H1 (cell line): ENCODE results near the gene SMCHD1. TPM values are rescaled to one million over a fixed set of nuclear protein-coding genes. Genes with fewer than 3 reads are reported as not detected.
"Not testable (repeated sequence)": the region's sequence is repeated elsewhere in the genome, so short reads cannot be mapped to it uniquely, and the experiment has no call there.

Experiments used
- CTCF ChIA-PET: fragments of 300-600 bp; sonication (Branson Sonifier 250); formaldehyde crosslinking; loops from one replicate; lab custom pipeline; 2021; ENCODE audit not compliant: partially characterized antibody; lab: Charles Lee
- POLR2A ChIA-PET: fragments of 300-600 bp; sonication (Branson Sonifier 250); formaldehyde crosslinking; loops from one replicate; lab custom pipeline; 2021; ENCODE audit warnings: inconsistent platforms; ENCODE audit not compliant: partially characterized antibody; lab: Charles Lee
- DNase-seq, 2 experiments: peaks; one replicate each; pipeline versions ENCODE4 v3.0.0 to v3.0.0-alpha.2; 2010 to 2022; ENCODE audit warnings: low spot score in 2 of 2, low read depth in 1 of 2, mixed read lengths in 1 of 2
- FAIRE-seq: peaks from 2 replicates; lab custom pipeline; 2011; peaks lifted over from hg19 to GRCh38; lab: Jason Lieb, UNC
- H2AFZ ChIP-seq: 2 replicates; pipeline ENCODE4 v1.8.1; 2012; ENCODE audit warnings: low read length, inconsistent platforms
- H2AK5ac ChIP-seq: 2 replicates; pipeline ENCODE4 v1.6.1; 2013; ENCODE audit warnings: low read depth, low read length
- H2BK120ac ChIP-seq: replicated peaks from 2 replicates; pipeline ENCODE3; 2013; ENCODE audit warnings: low read depth, low read length, inconsistent platforms
- H2BK12ac ChIP-seq: 2 replicates; pipeline ENCODE4 v1.6.1; 2013; ENCODE audit warnings: low read depth, low read length
- H2BK15ac ChIP-seq: 2 replicates; pipeline ENCODE4 v1.6.1; 2013; ENCODE audit warnings: low read length
- H2BK20ac ChIP-seq: 2 replicates; pipeline ENCODE4 v1.6.1; 2013; ENCODE audit warnings: low read length
- H2BK5ac ChIP-seq: 2 replicates; pipeline ENCODE4 v1.6.1; 2013; ENCODE audit warnings: low read depth, low read length
- H3K14ac ChIP-seq: 2 replicates; pipeline ENCODE4 v1.6.1; 2013; ENCODE audit warnings: inconsistent platforms; ENCODE audit not compliant: insufficient read length
- H3K18ac ChIP-seq: 2 replicates; pipeline ENCODE4 v1.6.1; 2013; ENCODE audit warnings: low read length; ENCODE audit errors: extremely low read depth
- H3K23ac ChIP-seq: 2 replicates; pipeline ENCODE4 v1.6.1; 2013; ENCODE audit warnings: inconsistent platforms; ENCODE audit not compliant: insufficient read length
- H3K23me2 ChIP-seq: 2 replicates; pipeline ENCODE4 v1.6.1; 2013; ENCODE audit warnings: low read depth, low read length
- H3K27ac ChIP-seq: 2 replicates; pipeline ENCODE4 v1.6.1; 2011; ENCODE audit warnings: low read depth, low read length, inconsistent platforms
- H3K27me3 ChIP-seq, 4 experiments: replicated peaks in 1 of 4; 1 replicate in 1 of 4; 2 replicates in 3 of 4; pipeline versions ENCODE4 v1.6.1 to v1.8.1; 2011 to 2013; ENCODE audit warnings: low read length in 3 of 4, mild to moderate bottlenecking in 3 of 4, inconsistent platforms in 2 of 4, mixed read lengths in 2 of 4, moderate library complexity in 1 of 4; ENCODE audit not compliant: control insufficient read depth in 3 of 4, insufficient read depth in 3 of 4; ENCODE audit errors: extremely low read depth in 1 of 4
- H3K36me3 ChIP-seq, 4 experiments: 2 replicates each; pipeline versions ENCODE4 v1.6.1 to v1.8.1; 2011 to 2013; ENCODE audit warnings: mild to moderate bottlenecking in 4 of 4, low read length in 3 of 4, moderate library complexity in 2 of 4, control low read depth in 1 of 4, inconsistent platforms in 1 of 4; ENCODE audit not compliant: insufficient read depth in 4 of 4, control insufficient read depth in 2 of 4
- H3K4ac ChIP-seq: replicated peaks from 2 replicates; pipeline ENCODE3; 2013; ENCODE audit warnings: low read length, low read depth, mixed read lengths, inconsistent platforms; ENCODE audit not compliant: insufficient read length
- H3K4me1 ChIP-seq, 4 experiments: replicated peaks in 1 of 4; 1 replicate in 1 of 4; 2 replicates in 3 of 4; pipeline versions ENCODE4 v1.6.1 to v1.8.1; 2011 to 2013; ENCODE audit warnings: low read length in 3 of 4, inconsistent platforms in 2 of 4, mixed read lengths in 1 of 4; ENCODE audit not compliant: insufficient read depth in 4 of 4, control insufficient read depth in 3 of 4
- H3K4me2 ChIP-seq, 2 experiments: 2 replicates each; pipeline versions ENCODE4 v1.6.1 to v1.8.1; 2011 to 2013; ENCODE audit warnings: low read depth in 2 of 2, low read length in 2 of 2, control low read depth in 1 of 2, inconsistent platforms in 1 of 2, mild to moderate bottlenecking in 1 of 2; ENCODE audit not compliant: insufficient read depth in 1 of 2
- H3K4me3 ChIP-seq, 4 experiments: fragments of 200-600, 300-600 bp in 1 of 4; sonication (generic), shearing (Covaris generic), sonication (Bioruptor Twin) in 1 of 4; 2 replicates each; pipeline versions ENCODE4 v1.5.1 to v1.8.1; 2011 to 2016; ENCODE audit warnings: low read length in 4 of 4, low read depth in 3 of 4, control low read depth in 2 of 4, inconsistent platforms in 2 of 4, mild to moderate bottlenecking in 2 of 4, mixed read lengths in 1 of 4, moderate library complexity in 1 of 4; ENCODE audit not compliant: insufficient read depth in 2 of 4; ENCODE audit errors: extremely low read depth in 1 of 4
- H3K56ac ChIP-seq: replicated peaks from 2 replicates; pipeline ENCODE3; 2013; ENCODE audit warnings: low read depth, mild to moderate bottlenecking, mixed read lengths, low read length, inconsistent platforms; ENCODE audit not compliant: insufficient read length
- H3K79me1 ChIP-seq: 2 replicates; pipeline ENCODE4 v1.6.1; 2013; ENCODE audit warnings: low read depth, low read length, control low read depth
- H3K79me2 ChIP-seq, 2 experiments: 2 replicates each; pipeline versions ENCODE4 v1.6.1 to v1.8.1; 2012 to 2013; ENCODE audit warnings: low read length in 2 of 2, mild to moderate bottlenecking in 2 of 2, inconsistent platforms in 1 of 2; ENCODE audit not compliant: insufficient read depth in 2 of 2, control insufficient read depth in 1 of 2
- H3K9ac ChIP-seq, 4 experiments: replicated peaks in 1 of 4; 1 replicate in 1 of 4; 2 replicates in 3 of 4; pipeline versions ENCODE4 v1.6.1 to v1.8.1; 2011 to 2013; ENCODE audit warnings: low read depth in 3 of 4, low read length in 3 of 4, control low read depth in 2 of 4, mild to moderate bottlenecking in 2 of 4, moderate library complexity in 2 of 4, inconsistent platforms in 1 of 4; ENCODE audit errors: extremely low read depth in 1 of 4
- H3K9me3 ChIP-seq, 2 experiments: 2 replicates each; pipeline versions ENCODE4 v1.6.1 to v1.8.1; 2012 to 2013; ENCODE audit warnings: mild to moderate bottlenecking in 2 of 2, moderate library complexity in 2 of 2, control low read depth in 1 of 2, inconsistent platforms in 1 of 2, low read depth in 1 of 2, low read length in 1 of 2, mixed read lengths in 1 of 2; ENCODE audit not compliant: insufficient read depth in 2 of 2
- H4K20me1 ChIP-seq, 2 experiments: replicated peaks in 1 of 2; 2 replicates each; pipeline versions ENCODE3 to v1.8.1; 2011 to 2013; ENCODE audit warnings: inconsistent platforms in 2 of 2, low read length in 2 of 2, mild to moderate bottlenecking in 1 of 2; ENCODE audit not compliant: insufficient read depth in 2 of 2, control insufficient read depth in 1 of 2
- H4K5ac ChIP-seq: 2 replicates; pipeline ENCODE4 v1.6.1; 2013; ENCODE audit warnings: low read length, low read depth, mixed read lengths, inconsistent platforms; ENCODE audit not compliant: insufficient read length
- H4K8ac ChIP-seq: 2 replicates; pipeline ENCODE4 v1.8.0; 2013; ENCODE audit warnings: mild to moderate bottlenecking, moderate library complexity, low read length, inconsistent platforms; ENCODE audit not compliant: insufficient read depth; ENCODE audit errors: extremely low read depth
- H4K91ac ChIP-seq: replicated peaks from 2 replicates; pipeline ENCODE3; 2013; ENCODE audit warnings: low read length, mixed read lengths, inconsistent platforms; ENCODE audit not compliant: insufficient read length
- EGR1 ChIP-seq: IDR thresholded peaks from 2 replicates; pipeline ENCODE4 v1.6.1; 2011; ENCODE audit warnings: low read depth, low read length, borderline replicate concordance
- KDM1A ChIP-seq: fragments of 200-600, 300-600 bp; sonication (generic); IDR thresholded peaks from 2 replicates; pipeline ENCODE4 v1.7.1; 2016; ENCODE audit warnings: mild to moderate bottlenecking, low read length, borderline replicate concordance
- KDM5A ChIP-seq: fragments of 200-600 bp; IDR thresholded peaks from 2 replicates; pipeline ENCODE4 v1.7.1; 2012; ENCODE audit warnings: mild to moderate bottlenecking, low read length, inconsistent platforms, mixed read lengths
- NANOG ChIP-seq: IDR thresholded peaks from 2 replicates; pipeline ENCODE4 v1.6.1; 2011; ENCODE audit warnings: low read length, low read depth, mild to moderate bottlenecking, inconsistent platforms; ENCODE audit not compliant: insufficient read depth, poor library complexity, severe bottlenecking
- RFX5 ChIP-seq: IDR thresholded peaks from 2 replicates; pipeline ENCODE4 v1.6.1; 2011; ENCODE audit warnings: low read depth, low read length, improper control_type of control experiment, borderline replicate concordance
- TCF12 ChIP-seq: IDR thresholded peaks from 2 replicates; pipeline ENCODE4 v1.6.1; 2011; ENCODE audit warnings: low read depth, mild to moderate bottlenecking, low read length
- WGBS, 2 experiments: shearing (Covaris generic) in 1 of 2; methylation state at CpG; one replicate each; pipeline versions ENCODE4 v1.1.6 to v1.1.7; 2013 to 2015; ENCODE audit warnings: low lambda C conversion rate in 2 of 2, mixed read lengths in 2 of 2, inconsistent platforms in 1 of 2, low coverage in 1 of 2, missing lambda C conversion rate in 1 of 2; ENCODE audit not compliant: insufficient replicate concordance in 2 of 2, insufficient coverage in 1 of 2, insufficient read length in 1 of 2; ENCODE audit errors: extremely low coverage in 1 of 2, missing lambda C conversion rate in 1 of 2; 5-methylcytosine and 5-hydroxymethylcytosine counted together
- polyA plus RNA-seq, 7 experiments: library from polyadenylated mRNA; depleted of rRNA in 3 of 7; stranded (reverse) in 5 of 7; unstranded in 2 of 7; fragments of >200 nt in 5 of 7; fragments of 200-250 nt in 2 of 7; gene quantifications; 1 replicate in 5 of 7; 2 replicates in 1 of 7; 4 replicates in 1 of 7; pipeline versions ENCODE4 v1.2.1 to v1.2.3, GENCODE V29; 2011 to 2013; ENCODE audit warnings: missing spikeins in 2 of 7, mixed read lengths in 2 of 7
- total RNA-seq: library from RNA; stranded (reverse); fragmentation: NEBNext Ultra II Directional; extraction: Animal tissue kit (Norgen Biotek cat#: 25700); gene quantifications from 2 replicates; pipeline ENCODE4 v1.2.1, GENCODE V29; 2021
- TF ChIP-seq, protein P1 (sequence below): IDR thresholded peaks from 2 replicates; pipeline ENCODE4 v1.6.1; 2011; ENCODE audit warnings: low read length, improper control_type of control experiment

SMCHD1 gene
- total and polyA plus RNA-seq, 2 of the 8 experiments (the other 6 are each of a cell fraction or from before 2014, with no cell fraction given), result 9.3 to 32.0 TPM

DNA sequence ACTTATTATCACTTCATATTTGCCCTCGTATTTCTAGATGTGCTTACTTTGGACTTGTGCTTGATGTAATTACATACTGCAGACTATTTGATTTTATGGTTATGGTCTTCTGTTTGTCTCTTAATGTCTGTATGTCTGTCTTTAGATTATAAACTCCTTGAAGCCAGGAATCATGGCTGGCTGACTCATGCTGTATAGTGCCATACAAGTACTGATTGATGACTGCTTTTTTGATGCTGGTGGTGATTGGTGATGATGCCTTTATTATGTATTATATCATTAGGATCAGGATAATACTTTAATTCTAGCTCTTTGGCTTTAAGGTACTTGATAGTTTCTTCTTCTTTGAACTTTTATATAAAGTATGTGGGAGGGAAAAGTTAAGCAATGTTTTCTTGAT lies 17.3 kb downstream of the SMCHD1 start (continued):
- TF ChIP-seq EGR1 (no peak), TCF12 (no peak), RFX5 (no peak), KDM1A (no peak), NANOG (no peak), KDM5A (no peak)
- TF ChIP-seq, protein P1, sequence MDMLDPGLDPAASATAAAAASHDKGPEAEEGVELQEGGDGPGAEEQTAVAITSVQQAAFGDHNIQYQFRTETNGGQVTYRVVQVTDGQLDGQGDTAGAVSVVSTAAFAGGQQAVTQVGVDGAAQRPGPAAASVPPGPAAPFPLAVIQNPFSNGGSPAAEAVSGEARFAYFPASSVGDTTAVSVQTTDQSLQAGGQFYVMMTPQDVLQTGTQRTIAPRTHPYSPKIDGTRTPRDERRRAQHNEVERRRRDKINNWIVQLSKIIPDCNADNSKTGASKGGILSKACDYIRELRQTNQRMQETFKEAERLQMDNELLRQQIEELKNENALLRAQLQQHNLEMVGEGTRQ, result no peak

DNA sequence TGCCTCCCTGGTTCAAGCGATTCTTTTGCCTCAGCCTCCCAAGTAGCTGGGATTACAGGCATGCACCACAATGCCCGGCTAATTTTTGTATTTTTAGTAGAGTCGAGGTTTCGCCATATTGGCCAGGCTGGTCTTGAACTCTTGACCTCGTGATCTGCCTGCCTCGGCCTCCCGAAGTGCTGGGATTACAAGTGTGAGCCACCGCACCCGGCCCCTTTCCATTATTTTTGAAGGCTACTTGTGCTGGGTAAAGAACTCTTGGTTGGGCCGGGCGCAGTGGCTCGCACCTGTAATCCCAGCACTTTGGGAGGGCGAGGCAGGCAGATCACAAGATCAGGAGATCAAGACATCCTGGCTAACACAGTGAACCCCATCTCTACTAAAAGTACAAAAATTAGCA lies 23.4 kb downstream of the SMCHD1 start:
- not testable (repeated sequence) for H3K27ac ChIP-seq, H3K4me2 ChIP-seq, H3K27me3 ChIP-seq, H4K5ac ChIP-seq, H2BK20ac ChIP-seq, H4K91ac ChIP-seq, H3K23ac ChIP-seq, H3K4me1 ChIP-seq, DNase-seq, H2AK5ac ChIP-seq, FAIRE-seq, H4K20me1 ChIP-seq, H3K79me1 ChIP-seq, H3K9me3 ChIP-seq, H3K14ac ChIP-seq, H2BK15ac ChIP-seq, H2BK5ac ChIP-seq, H3K9ac ChIP-seq, H3K4me3 ChIP-seq, H4K8ac ChIP-seq, H2BK120ac ChIP-seq, H2AFZ ChIP-seq, H3K18ac ChIP-seq, H3K56ac ChIP-seq, H2BK12ac ChIP-seq, H3K23me2 ChIP-seq, H3K4ac ChIP-seq
- peaks cover 0 to 22% (median 1%) of the 10 kb centered on the region in 4 experiments; a peak in 3 of 8 replicates for H3K36me3 ChIP-seq
- CTCF ChIA-PET, result interaction anchor here (0.9 kb wide), 1 partner anchor 11 kb away, joined by 3 read pairs; no protein-coding TSS in a partner anchor
- H3K79me2 ChIP-seq, result peaks cover 0 to 11% of the 10 kb centered on the region in 2 experiments; a peak in 2 of 4 replicates
- WGBS, 2 experiments, result 93% methylated on average over 11 of the region's 13 CpGs; no CpG with 5 or more reads in 1 of the 2 experiments
- POLR2A ChIA-PET, result interaction anchor here (0.6 to 1.1 kb wide), 2 partner anchors 15 to 23 kb away, joined by 3 to 4 read pairs; partner anchors contain the start of gene SMCHD1
